IPS-18c (cell line): ENCODE results near the gene SLC27A6.
"Not testable (repeated sequence)": the region's sequence is repeated elsewhere in the genome, so short reads cannot be mapped to it uniquely, and the experiment has no call there.

Source experiments
- H3K4me3 ChIP-seq: 2 replicates; pipeline ENCODE4 v1.7.0; 2013; ENCODE audit warnings: low read depth, mild to moderate bottlenecking, low read length, moderate library complexity; ENCODE audit not compliant: insufficient read depth
- H3K9me3 ChIP-seq: one replicate; pipeline ENCODE4 v1.6.1; 2013; ENCODE audit warnings: mild to moderate bottlenecking, low read length, moderate library complexity; ENCODE audit not compliant: control insufficient read depth, insufficient read depth

Gene SLC27A6

GRCh38 chr5:128965011-128965637, at the start of gene SLC27A6:
Gene SLC27A6 (plus strand): TSS chr5:128965488. CDS start chr5:128966138, 650 bp downstream.
- peak within 1 kb of the TSS; percentile 54 for H3K4me3 ChIP-seq
- H3K9me3 ChIP-seq: no peaks in the 10 kb centered on the region

GRCh38 chr5:128919542-128919941, 45.7 kb upstream of the SLC27A6 start:
- no peak overlapping the region for H3K4me3 ChIP-seq

GRCh38 chr5:128920345-128921215, 44.7 kb upstream of the SLC27A6 start:
- no peak overlapping the region for H3K4me3 ChIP-seq
- H3K9me3 ChIP-seq: no peaks in the 10 kb centered on the region

More at GRCh38 chr5:128919542-128919941, 45.7 kb upstream of the SLC27A6 start:
- H3K9me3 ChIP-seq: no peaks in the 10 kb centered on the region

- no peaks in the 10 kb centered on the region for H3K9me3 ChIP-seq
- H3K4me3 ChIP-seq: no peak overlapping the region
Observed at GRCh38 chr5:128924299-128924698, 41.0 kb upstream of the SLC27A6 start.

- Histone ChIP-seq H3K4me3 (no peak overlapping the region), H3K9me3 (no peaks in the 10 kb centered on the region)
Observed at GRCh38 chr5:128925973-128926372, 39.3 kb upstream of the SLC27A6 start.

GRCh38 chr5:128927644-128928043, 37.6 kb upstream of the SLC27A6 start:
- Histone ChIP-seq H3K4me3 (no peak overlapping the region), H3K9me3 (no peaks in the 10 kb centered on the region)

GRCh38 chr5:128932232-128932631, 33.1 kb upstream of the SLC27A6 start:
- H3K9me3 ChIP-seq, H3K4me3 ChIP-seq: not testable (repeated sequence)

- not testable (repeated sequence) for H3K4me3 ChIP-seq, H3K9me3 ChIP-seq
Observed at GRCh38 chr5:128943100-128943499, 22.2 kb upstream of the SLC27A6 start.

GRCh38 chr5:128949847-128950546, 15.3 kb upstream of the SLC27A6 start:
- Histone ChIP-seq H3K9me3 (no peaks in the 10 kb centered on the region), H3K4me3 (no peak overlapping the region)

GRCh38 chr5:128951301-128951700, 14.0 kb upstream of the SLC27A6 start:
- not testable (repeated sequence) for H3K9me3 ChIP-seq, H3K4me3 ChIP-seq

- Histone ChIP-seq H3K9me3 (no peaks in the 10 kb centered on the region), H3K4me3 (no peak overlapping the region)
Observed at GRCh38 chr5:128956164-128956563, 9.1 kb upstream of the SLC27A6 start.

GRCh38 chr5:128962211-128962610, 3.1 kb upstream of the SLC27A6 start:
- no peaks in the 10 kb centered on the region for H3K9me3 ChIP-seq
- H3K4me3 ChIP-seq: no peak overlapping the region

- H3K4me3 ChIP-seq: peak overlapping the region; percentile 54
- H3K9me3 ChIP-seq: no peaks in the 10 kb centered on the region
Observed at GRCh38 chr5:128965638-128966302, 482 bp downstream of the SLC27A6 start.

GRCh38 chr5:128966375-128966774, 1.1 kb downstream of the SLC27A6 start:
- peak overlapping the region; percentile 54; the same call in 1 of the 2 replicates for H3K4me3 ChIP-seq

GRCh38 chr5:128966846-128967245, 1.6 kb downstream of the SLC27A6 start:
- no peak overlapping the region for H3K4me3 ChIP-seq
- H3K9me3 ChIP-seq: no peaks in the 10 kb centered on the region

More at GRCh38 chr5:128966375-128966774, 1.1 kb downstream of the SLC27A6 start:
- H3K9me3 ChIP-seq: no peaks in the 10 kb centered on the region

- no peaks in the 10 kb centered on the region for H3K9me3 ChIP-seq
- H3K4me3 ChIP-seq: no peak overlapping the region
Observed at GRCh38 chr5:128973244-128973643, 8.0 kb downstream of the SLC27A6 start.

- H3K9me3 ChIP-seq: no peaks in the 10 kb centered on the region
- H3K4me3 ChIP-seq: no peak overlapping the region
Observed at GRCh38 chr5:128974567-128974966, 9.3 kb downstream of the SLC27A6 start.
